Measurements from ENCODE around the gene RAD51B. TPM values are rescaled to one million over a fixed set of nuclear protein-coding genes. Genes with fewer than 3 reads are reported as not detected.
A peak's percentile ranks its signal among the peaks of the same experiment; 100 is the strongest.

RAD51B gene
- total and polyA plus RNA-seq, 2 of the 13 experiments (the other 11 are each of a cell fraction or from before 2014, with no cell fraction given): 7.0 to 9.5 TPM

GRCh38 chr14:68295316-68295816, 475.8 kb downstream of the RAD51B start (continued):
- TF ChIP-seq, protein P1, sequence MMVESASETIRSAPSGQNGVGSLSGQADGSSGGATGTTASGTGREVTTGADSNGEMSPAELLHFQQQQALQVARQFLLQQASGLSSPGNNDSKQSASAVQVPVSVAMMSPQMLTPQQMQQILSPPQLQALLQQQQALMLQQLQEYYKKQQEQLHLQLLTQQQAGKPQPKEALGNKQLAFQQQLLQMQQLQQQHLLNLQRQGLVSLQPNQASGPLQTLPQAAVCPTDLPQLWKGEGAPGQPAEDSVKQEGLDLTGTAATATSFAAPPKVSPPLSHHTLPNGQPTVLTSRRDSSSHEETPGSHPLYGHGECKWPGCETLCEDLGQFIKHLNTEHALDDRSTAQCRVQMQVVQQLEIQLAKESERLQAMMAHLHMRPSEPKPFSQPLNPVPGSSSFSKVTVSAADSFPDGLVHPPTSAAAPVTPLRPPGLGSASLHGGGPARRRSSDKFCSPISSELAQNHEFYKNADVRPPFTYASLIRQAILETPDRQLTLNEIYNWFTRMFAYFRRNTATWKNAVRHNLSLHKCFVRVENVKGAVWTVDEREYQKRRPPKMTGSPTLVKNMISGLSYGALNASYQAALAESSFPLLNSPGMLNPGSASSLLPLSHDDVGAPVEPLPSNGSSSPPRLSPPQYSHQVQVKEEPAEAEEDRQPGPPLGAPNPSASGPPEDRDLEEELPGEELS (CRISPR knock-in tag; IDR thresholded peaks at IDR 0.05): peak; percentile 91
- TF ChIP-seq TGIF2 (CRISPR knock-in tag; IDR thresholded peaks at IDR 0.05) (0 out of 2 replicates have a peak, but pooled peaks have one; percentile 23), EP300 (IDR thresholded peaks at IDR 0.05; ENCODE audit: low read depth in 2 of 2, low read length in 2 of 2) (peak; percentile 56 to 87; a peak in 2 of 4 replicates), EP300 (CRISPR knock-in tag; IDR thresholded peaks at IDR 0.05; ENCODE audit: borderline replicate concordance) (peak; percentile 64), ZBTB42 (CRISPR knock-in tag; IDR thresholded peaks at IDR 0.05) (peak; percentile 90), MLX (CRISPR knock-in tag; IDR thresholded peaks at IDR 0.05) (0 out of 2 replicates have a peak, but pooled peaks have one; percentile 9), HNF4G (IDR thresholded peaks at IDR 0.05; ENCODE audit: borderline replicate concordance, low read depth, low read length) (peak; percentile 56; the same call in 1 of the 2 replicates), HNF4G (CRISPR knock-in tag; IDR thresholded peaks at IDR 0.05; ENCODE audit: borderline replicate concordance, low read depth) (peak; percentile 41; the same call in 1 of the 2 replicates), DPF2 (CRISPR knock-in tag; IDR thresholded peaks at IDR 0.05; ENCODE audit: borderline replicate concordance, low read depth) (0 out of 2 replicates have a peak, but pooled peaks have one; percentile 41), ZNF83 (CRISPR knock-in tag; IDR thresholded peaks at IDR 0.05; ENCODE audit: borderline replicate concordance) (no peak), CREM (IDR thresholded peaks at IDR 0.05) (peak; percentile 70; the same call in 1 of the 2 replicates), CREM (CRISPR knock-in tag; IDR thresholded peaks at IDR 0.05) (no peak), NCOR1 (IDR thresholded peaks at IDR 0.05; ENCODE audit: borderline replicate concordance, low read length) (peak; percentile 81; the same call in 1 of the 2 replicates), ZNF564 (CRISPR knock-in tag; IDR thresholded peaks at IDR 0.05) (peak; percentile 32; the same call in 1 of the 2 replicates), ZSCAN25 (CRISPR knock-in tag; IDR thresholded peaks at IDR 0.05) (peak; percentile 79), MAX (IDR thresholded peaks at IDR 0.05) (0 out of 2 replicates have a peak, but pooled peaks have one; percentile 22), MTERF4 (CRISPR knock-in tag; IDR thresholded peaks at IDR 0.05) (no peak), MEF2D (CRISPR knock-in tag; IDR thresholded peaks at IDR 0.05) (peak; percentile 96)
- TF ChIP-seq, protein P2, sequence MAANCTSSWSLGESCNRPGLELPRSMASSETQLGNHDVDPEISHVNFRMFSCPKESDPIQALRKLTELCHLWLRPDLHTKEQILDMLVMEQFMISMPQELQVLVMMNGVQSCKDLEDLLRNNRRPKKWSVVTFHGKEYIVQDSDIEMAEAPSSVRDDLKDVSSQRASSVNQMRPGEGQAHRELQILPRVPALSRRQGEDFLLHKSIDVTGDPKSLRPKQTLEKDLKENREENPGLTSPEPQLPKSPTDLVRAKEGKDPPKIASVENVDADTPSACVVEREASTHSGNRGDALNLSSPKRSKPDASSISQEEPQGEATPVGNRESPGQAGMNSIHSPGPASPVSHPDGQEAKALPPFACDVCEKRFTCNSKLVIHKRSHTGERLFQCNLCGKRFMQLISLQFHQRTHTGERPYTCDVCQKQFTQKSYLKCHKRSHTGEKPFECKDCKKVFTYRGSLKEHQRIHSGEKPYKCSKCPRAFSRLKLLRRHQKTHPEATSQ (CRISPR knock-in tag; IDR thresholded peaks at IDR 0.05; ENCODE audit: borderline replicate concordance): peak; percentile 33; the same call in 1 of the 2 replicates
- TF ChIP-seq, protein P3, sequence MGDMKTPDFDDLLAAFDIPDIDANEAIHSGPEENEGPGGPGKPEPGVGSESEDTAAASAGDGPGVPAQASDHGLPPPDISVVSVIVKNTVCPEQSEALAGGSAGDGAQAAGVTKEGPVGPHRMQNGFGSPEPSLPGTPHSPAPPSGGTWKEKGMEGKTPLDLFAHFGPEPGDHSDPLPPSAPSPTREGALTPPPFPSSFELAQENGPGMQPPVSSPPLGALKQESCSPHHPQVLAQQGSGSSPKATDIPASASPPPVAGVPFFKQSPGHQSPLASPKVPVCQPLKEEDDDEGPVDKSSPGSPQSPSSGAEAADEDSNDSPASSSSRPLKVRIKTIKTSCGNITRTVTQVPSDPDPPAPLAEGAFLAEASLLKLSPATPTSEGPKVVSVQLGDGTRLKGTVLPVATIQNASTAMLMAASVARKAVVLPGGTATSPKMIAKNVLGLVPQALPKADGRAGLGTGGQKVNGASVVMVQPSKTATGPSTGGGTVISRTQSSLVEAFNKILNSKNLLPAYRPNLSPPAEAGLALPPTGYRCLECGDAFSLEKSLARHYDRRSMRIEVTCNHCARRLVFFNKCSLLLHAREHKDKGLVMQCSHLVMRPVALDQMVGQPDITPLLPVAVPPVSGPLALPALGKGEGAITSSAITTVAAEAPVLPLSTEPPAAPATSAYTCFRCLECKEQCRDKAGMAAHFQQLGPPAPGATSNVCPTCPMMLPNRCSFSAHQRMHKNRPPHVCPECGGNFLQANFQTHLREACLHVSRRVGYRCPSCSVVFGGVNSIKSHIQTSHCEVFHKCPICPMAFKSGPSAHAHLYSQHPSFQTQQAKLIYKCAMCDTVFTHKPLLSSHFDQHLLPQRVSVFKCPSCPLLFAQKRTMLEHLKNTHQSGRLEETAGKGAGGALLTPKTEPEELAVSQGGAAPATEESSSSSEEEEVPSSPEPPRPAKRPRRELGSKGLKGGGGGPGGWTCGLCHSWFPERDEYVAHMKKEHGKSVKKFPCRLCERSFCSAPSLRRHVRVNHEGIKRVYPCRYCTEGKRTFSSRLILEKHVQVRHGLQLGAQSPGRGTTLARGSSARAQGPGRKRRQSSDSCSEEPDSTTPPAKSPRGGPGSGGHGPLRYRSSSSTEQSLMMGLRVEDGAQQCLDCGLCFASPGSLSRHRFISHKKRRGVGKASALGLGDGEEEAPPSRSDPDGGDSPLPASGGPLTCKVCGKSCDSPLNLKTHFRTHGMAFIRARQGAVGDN (CRISPR knock-in tag; IDR thresholded peaks at IDR 0.05): peak; percentile 17; the same call in 1 of the 2 replicates

Data from HepG2 (cell line).